Cardiac fibroblast (primary cell): ENCODE data around the gene CAMK2A.

Experiments
- DNase-seq, 2 donors: peaks; one replicate each; pipeline versions ENCODE4 v3.0.0 to v3.0.0-alpha.2; 2010; ENCODE audit warnings: low read depth in 2 of 2
- H3K4me3 ChIP-seq, 2 donors: replicated peaks in 1 of 2; 1 replicate in 1 of 2; 2 replicates in 1 of 2; pipeline ENCODE4 v1.5.1; 2011; ENCODE audit warnings: low read depth in 2 of 2, low read length in 2 of 2, mild to moderate bottlenecking in 2 of 2, moderate library complexity in 1 of 2
- CTCF ChIP-seq: IDR thresholded peaks from one replicate; pipeline ENCODE4 v1.5.1; 2011; ENCODE audit warnings: low read depth, mild to moderate bottlenecking, low read length, inconsistent platforms

Gene CAMK2A

GRCh38 chr5:150329038-150329437 is 39.5 kb upstream of the CAMK2A start:
- DNase-seq, result peak in 1 of 2 donors; percentile 29
- H3K4me3 ChIP-seq, result no peak overlapping the region
- no peak for TF ChIP-seq CTCF

- H3K4me3 ChIP-seq, result no peak overlapping the region
- no peak for TF ChIP-seq CTCF
- no peak for DNase-seq
Observed at GRCh38 chr5:150328515-150328914, 38.9 kb upstream of the CAMK2A start.

- TF ChIP-seq CTCF, result no peak
- H3K4me3 ChIP-seq, result no peak overlapping the region
- no peak for DNase-seq
Observed at GRCh38 chr5:150327139-150327538, 37.6 kb upstream of the CAMK2A start.

- TF ChIP-seq CTCF, result no peak
- no peak overlapping the region for H3K4me3 ChIP-seq
- DNase-seq, result no peak
Observed at GRCh38 chr5:150326707-150327106, 37.1 kb upstream of the CAMK2A start.

- no peak overlapping the region for H3K4me3 ChIP-seq
- no peak for DNase-seq
- TF ChIP-seq CTCF, result no peak
Observed at GRCh38 chr5:150325426-150325825, 35.9 kb upstream of the CAMK2A start.

GRCh38 chr5:150323819-150324218 is 34.2 kb upstream of the CAMK2A start:
- no peak for TF ChIP-seq CTCF
- no peak for DNase-seq
- H3K4me3 ChIP-seq, result no peak overlapping the region

GRCh38 chr5:150323092-150323491 is 33.5 kb upstream of the CAMK2A start:
- DNase-seq, result peak; percentile 29 to 48
- H3K4me3 ChIP-seq, result no peak overlapping the region
- TF ChIP-seq CTCF, result no peak
